H4 (cell line): ENCODE data around the gene ZMYM1. TPM values are rescaled to one million over a fixed set of nuclear protein-coding genes. Genes with fewer than 3 reads are reported as not detected.

Experiments used
- total RNA-seq: library from RNA; depleted of rRNA; stranded (reverse); fragments of >200 nt; shearing (Covaris generic); gene quantifications from 2 replicates; pipeline ENCODE4 v1.2.3, GENCODE V29; 2014; rRNA removed

Gene ZMYM1
- total RNA-seq, 1 experiment from 2014 or later: 11.1 TPM

Other genes starting within 250 kb of the ZMYM1 start
- gene SMIM12, start 219.6 kb upstream of the ZMYM1 start, total RNA-seq: 29.8 and 34.9 TPM in 2 replicates
- gene DLGAP3, start 149.7 kb upstream of the ZMYM1 start, total RNA-seq: 0.04 TPM in 1 of 2 replicates, not detected in the other
- 26.0 and 28.7 TPM in 2 replicates for gene TMEM35B, start 94.0 kb upstream of the ZMYM1 start, total RNA-seq
- 4.4 and 7.6 TPM in 2 replicates for gene ZMYM6, start 47.4 kb upstream of the ZMYM1 start, total RNA-seq
- gene SFPQ, start 113.8 kb downstream of the ZMYM1 start, total RNA-seq: 134 and 158 TPM in 2 replicates
- gene ZMYM4, start 189.3 kb downstream of the ZMYM1 start, total RNA-seq: 12.0 and 14.4 TPM in 2 replicates